KBM-7 (cell line): ENCODE measurements around the gene NOPCHAP1.
"Not testable (repeated sequence)": the region's sequence is repeated elsewhere in the genome, so short reads cannot be mapped to it uniquely, and the experiment has no call there.

ENCODE experiments used
- DNase-seq: peaks from one replicate; pipeline ENCODE4 v3.0.0-alpha.2; 2015
- in situ Hi-C: fragments of 300-500 bp; cut with MboI; formaldehyde crosslinking; loops from 2 replicates; pipeline ENCODE4 v1.14.3; 2020; ENCODE audit warnings: low sequenced_read_pairs, low pct_unique_long_range_greater_than_20kb, mixed read lengths

NOPCHAP1 gene

DNA sequence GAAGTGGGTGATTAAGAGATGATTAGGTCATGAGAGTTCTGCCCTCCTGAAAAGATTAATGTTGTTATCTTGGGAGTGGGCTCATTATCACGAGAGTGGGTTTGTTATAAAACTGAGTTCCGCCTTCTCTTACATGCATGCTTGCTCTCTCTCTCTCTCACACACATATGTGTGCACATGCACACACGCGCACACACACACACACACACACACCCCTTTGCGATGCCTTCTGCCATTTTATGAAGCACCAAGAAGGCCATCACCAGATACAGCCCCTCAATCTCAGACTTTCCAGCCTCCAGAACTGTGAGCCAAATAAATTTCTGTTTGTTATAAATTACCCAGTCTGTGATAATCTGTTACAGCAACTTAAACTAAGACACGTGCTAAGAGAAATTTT is 22.4 kb upstream of the NOPCHAP1 start:
- DNase-seq = no peak
- in situ Hi-C loops = no loop called here

DNA sequence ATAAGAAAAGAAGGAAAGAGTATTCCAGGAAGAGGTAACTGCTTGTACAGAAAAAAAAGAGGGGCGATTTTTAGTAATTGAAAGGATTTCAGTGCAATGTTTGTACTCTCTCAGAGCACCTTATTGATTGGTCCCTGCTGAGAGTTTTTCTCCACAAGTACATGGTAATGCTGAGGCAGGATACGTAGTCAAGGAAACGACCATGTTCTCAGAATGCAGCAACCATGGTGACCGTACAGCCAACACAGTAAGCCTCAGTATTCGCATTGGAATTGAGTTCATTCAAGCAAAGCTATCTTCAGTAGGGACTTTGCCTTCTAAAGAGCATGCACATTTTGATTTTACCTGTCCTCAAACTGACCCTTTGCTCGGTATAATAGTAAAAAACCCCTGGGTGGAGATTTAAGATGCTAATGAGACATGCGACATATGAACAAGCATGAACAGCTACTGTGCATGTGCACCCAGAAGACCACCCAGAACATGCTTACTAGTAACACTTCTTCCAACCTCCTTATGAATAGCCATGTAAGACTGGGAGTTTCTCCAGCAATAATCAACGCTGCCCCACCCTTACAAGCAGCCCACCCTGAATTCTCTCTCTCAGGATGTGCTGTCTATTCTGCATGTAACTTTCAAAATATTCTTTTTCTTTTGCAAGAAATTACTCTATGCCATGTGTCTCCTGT is 21.8 kb upstream of the NOPCHAP1 start:
- DNase-seq = no peak
- in situ Hi-C loops = no loop called here

DNA sequence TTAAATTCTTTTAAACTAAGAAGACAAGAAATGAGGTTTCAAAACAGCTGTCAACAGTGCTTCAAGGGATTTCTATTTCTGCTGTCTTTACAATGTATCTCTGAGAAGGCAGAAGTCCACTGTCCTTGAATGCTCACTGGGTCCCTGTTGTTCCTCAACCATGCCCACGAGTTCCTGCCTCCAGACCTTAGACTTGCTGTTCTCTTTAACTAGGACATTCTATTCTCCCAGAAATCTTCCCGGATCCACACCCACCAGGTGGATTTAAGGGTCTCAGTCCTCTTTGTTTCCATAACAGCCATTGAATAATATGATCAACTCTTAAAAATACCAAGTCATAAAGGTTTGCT is 21.3 kb upstream of the NOPCHAP1 start:
- DNase-seq = no peak
- in situ Hi-C loops = no loop called here

DNA sequence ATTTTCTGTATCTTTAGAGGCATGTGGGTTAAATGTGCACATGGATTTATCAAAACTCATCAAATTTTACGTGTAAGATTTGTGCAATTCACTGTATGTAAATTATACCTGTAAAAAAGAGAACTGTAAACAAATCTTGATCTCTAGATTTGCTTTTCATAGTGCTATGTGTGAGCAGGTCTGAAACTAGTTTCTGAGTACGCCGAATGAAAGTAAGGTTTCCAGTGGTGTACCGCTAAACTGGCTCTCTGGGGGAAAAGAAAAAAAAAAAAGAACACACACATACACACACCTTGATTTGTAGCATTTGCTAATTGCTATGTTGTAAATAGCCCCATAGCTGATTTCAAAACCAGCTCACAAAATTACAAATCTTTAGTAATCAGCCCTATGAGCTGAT is 19.4 kb upstream of the NOPCHAP1 start:
- in situ Hi-C loops = no loop called here

DNA sequence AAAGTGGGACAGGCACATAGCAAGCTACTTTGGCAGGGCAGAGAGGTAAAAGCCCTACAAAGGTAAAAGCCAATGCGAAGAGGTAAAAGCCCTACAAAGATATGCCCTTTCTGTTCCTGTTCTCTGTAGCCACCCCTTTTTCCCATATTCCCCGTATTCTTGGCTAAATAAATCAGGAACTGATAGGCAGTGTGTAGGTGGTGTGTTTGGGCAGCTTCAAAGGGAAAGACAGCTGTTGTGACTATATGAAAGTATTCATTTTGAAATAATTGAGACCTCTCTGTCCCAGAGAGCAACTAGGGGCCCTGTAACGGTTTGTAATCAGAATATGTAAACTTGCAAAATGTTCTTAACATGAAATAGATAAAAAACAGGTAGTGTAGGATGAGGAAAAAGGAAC is 16.8 kb upstream of the NOPCHAP1 start:
- no peak for DNase-seq
- in situ Hi-C loops = no loop called here

More for the DNA sequence above, 19.4 kb upstream of the NOPCHAP1 start:
- DNase-seq = no peak

DNA sequence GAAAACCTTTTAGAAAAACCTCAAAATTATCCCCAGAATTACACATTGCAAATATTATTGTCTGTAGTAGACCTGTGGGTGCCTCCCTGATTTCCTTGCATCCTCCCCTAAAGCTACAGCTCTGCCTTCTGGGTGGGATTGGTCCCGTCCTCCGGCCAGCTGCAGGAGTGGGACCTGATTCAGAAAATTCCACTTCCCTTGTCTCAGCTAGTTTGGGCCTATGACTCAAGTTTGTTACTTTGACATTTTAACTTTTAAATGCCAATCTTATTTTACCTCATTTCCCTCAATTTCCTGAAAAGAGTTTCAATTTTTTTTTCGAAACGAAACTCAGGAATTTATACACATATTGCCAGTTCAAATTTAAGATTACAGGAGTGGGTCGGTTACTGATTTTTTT is 14.8 kb upstream of the NOPCHAP1 start:
- in situ Hi-C loops = no loop called here
- DNase-seq = no peak

DNA sequence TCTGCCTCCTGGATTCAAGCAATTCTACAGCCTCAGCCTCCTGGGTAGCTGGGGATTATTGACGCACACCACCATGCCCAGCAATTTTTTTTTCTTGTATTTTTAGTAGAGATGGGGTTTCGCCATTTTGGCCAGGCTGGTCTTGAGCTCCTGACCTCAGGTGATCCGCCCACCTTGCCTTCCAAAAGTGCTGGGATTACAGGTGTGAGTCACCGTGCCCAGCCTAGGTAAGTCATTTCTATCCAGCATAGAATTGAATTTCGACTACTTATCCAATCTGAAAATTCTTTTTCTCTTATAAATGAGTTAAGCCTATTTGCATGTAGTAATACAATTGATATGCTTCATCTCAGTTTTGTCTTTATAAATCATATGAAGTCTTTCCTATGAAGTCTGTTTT is 12.9 kb upstream of the NOPCHAP1 start:
- in situ Hi-C loops = no loop called here
- DNase-seq = no peak

DNA sequence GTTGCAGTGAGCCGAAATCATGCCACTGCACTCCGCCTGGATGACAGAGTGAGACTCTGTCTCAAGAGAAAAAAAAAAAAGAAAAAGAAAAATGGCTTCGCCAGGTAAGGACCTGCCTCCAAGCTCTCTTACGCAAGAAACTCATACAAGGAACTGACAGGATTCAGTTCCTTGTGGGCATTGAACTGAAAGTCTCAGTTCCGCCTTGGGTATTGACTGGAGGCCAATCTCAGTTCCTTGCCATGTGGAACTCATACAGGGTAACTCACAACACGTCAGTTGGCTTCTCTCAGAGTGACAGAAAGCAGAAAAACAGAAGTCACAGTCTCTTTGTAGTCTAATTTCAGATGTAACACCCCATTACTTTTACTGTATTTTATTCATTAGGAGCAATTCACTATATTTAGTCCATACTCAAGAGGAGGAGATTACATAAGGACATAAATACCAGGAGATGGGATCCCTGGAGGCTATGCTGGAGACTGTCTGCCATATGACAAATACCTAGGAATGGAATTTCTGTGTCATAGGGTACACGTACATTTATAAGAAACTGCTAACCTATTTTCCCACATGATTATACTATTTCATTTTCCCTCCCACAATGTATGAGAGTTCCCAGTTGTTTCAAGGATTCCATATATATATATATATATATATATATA is 11.4 kb upstream of the NOPCHAP1 start:
- in situ Hi-C loops = no loop called here
- no peak for DNase-seq

DNA sequence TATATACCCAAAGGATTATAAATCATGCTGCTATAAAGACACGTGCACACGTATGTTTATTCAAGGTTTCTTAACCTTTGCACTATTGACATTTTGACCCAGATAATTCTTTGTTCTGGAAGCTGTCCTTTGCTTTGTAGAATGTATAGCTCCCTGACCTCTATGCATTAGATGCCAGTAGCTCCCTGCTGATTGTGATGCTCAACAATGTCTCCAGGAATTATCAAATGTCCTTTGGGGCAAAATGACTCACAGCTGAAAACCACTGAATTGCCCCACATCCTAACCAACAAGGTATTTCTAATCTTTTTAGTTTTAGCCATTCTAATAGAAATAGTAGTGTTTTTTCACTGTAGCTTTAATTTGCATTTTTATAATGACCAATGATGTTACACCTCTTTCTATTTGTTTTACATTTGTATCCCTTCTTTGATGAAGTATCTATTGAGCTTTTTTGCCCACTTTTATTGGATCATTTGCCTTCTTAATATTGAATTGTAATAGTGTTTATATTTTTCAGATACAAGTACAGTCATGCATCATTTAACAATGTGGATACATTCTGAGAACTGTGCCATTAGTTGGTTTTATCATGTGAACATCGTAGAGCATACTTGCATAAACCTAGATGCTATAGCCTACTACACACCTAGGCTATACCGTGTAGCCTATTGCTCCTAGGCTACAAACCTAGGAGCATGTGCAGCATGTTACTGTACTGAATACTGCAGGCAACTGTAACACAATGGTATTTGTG is 10.4 kb upstream of the NOPCHAP1 start:
- no peak for DNase-seq
- in situ Hi-C loops = no loop called here

DNA sequence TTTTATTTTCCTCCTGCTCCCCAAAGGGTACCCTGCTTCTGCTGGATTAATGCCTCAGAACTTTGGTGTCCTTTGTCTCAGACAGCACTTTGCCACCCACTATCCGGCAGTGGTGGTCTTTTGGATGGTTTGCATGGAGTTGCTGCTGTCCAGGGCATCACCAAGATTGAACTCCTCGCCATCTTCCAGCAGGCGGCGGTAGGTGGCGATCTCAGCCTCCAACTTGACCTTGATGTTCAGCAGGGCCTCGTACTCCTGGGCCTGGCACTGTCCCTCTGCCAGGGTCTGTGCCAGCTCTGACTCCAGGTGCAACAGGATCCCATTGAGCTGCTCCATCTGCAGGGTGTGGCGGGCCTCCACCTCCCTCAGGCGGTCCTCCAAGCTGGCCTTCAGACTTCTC is 9.4 kb upstream of the NOPCHAP1 start:
- in situ Hi-C loops = no loop called here
- DNase-seq = no peak

DNA sequence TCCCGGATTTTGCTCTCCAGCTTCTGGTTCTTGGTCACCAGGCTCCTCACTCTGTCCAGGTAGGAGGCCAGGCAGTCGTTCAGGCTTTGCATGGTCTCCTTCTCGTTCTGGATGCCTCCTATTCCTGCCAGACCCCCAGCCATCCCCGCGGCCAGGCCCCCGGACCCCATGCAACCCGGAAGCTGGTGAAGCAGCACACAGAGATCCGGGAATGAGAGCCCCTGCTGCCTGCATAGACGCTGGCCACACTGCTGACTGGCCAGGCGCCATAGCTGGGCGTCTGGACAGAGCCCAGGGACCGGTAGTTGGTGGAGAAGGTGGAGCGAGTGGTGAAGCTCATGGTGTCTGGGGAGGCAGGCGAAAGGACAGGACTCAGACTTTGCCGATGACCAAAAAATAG is 8.4 kb upstream of the NOPCHAP1 start:
- in situ Hi-C loops, DNase-seq: not testable (repeated sequence)

DNA sequence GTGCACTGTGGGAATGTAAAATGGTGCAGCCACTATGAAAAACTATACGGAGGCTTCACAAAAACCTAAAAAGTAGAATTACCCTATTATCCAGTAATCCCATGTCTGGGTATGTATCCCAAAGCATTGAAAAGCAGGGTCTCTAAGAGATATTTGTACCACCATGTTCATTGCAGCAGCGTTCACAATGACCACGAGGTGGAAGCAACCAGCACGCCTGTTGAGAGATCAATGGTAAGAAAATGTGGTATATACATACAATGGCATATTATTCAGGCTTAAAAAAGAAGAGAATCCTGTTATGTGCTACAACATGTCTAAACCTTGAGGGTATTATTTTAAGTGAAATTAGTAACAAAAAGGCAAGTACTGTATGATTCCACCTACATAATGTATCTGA is 910 bp upstream of the NOPCHAP1 start:
- no peak for DNase-seq
- in situ Hi-C loops = no loop called here

DNA sequence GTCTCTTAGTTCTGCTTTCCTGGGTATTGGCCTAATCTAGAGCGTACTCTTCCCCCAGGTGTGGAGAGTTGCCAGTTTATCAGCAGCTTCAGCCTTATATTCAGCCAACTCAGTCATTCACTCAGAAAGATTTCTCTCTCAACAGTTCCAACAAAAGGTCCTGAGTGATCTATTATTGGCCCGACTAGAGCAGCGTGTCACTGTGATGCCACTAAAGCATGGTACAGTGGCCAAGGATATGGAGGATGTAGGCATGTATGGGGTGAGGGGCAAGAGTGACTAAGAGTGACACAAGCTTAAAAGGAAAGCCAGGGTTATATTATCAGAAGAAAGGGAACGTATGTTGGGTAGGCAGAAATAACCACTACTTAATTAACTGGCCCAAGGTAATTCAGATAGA is 4.8 kb downstream of the NOPCHAP1 start:
- no peak for DNase-seq
- in situ Hi-C loops = no loop called here

DNA sequence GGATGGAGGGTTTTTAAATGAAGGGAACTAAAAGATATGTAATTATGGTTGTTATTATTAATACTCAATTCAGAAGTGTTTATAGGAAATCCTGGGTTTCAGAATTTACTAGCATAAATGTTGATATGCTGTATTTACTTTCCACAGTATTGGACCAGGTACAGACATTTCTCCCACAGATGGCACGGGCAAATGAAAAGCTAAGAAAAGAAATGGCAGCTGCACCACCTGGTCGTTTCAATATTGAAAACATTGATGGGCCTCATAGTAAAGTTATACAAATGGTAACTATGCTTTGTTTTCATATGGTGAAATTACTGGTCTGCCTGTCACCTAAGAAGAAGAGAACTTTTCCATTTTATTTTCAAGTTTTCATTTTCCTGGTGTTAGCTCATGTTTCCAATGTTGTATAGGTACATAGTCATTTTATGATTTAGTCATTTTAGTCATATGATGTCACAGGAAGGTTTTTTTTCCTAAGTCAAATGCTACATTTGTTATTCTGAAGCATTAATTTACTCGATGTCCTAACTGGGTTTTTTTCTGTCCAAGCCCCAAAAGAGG is 5.5 kb downstream of the NOPCHAP1 start:
- no peak for DNase-seq
- in situ Hi-C loops = no loop called here

DNA sequence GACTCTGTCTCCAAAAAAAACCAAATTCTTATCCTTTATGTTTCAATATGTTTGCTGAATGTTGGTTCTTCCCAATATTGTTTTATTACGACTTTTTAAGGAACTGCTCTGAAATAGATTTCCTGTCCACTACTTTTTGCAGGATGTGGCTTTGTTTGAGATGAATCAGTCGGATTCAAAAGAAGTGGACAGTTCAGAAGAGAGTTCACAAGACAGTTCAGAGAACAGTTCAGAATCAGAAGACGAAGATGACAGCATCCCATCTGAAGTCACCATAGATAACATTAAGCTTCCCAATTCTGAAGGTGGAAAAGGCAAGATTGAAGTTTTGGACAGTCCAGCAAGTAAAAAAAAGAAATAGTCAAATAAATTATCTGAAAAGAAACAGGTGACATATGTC is 8.2 kb downstream of the NOPCHAP1 start:
- in situ Hi-C loops = no loop called here

DNA sequence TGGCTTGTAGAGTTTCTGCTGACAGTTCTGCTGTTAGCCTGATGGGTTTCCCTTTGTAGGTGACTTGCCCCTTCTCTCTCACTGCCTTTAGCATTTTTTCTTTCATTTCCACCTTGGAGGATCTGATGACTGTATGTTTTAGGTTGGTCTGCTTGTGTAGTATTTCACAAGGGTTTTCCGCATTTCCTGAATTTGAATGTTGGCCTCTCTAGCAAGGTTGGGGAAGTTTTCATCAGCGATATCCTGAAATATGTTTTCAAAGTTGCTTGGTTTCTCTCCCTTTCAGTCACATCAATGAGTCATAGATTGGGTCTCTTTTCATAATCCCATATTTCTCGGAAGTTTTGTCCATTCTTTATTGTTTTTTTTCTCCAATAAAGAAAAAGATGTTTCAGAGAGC is 11.4 kb downstream of the NOPCHAP1 start:
- no peak for DNase-seq
- in situ Hi-C loops = no loop called here

More for the DNA sequence above, 8.2 kb downstream of the NOPCHAP1 start:
- no peak for DNase-seq

DNA sequence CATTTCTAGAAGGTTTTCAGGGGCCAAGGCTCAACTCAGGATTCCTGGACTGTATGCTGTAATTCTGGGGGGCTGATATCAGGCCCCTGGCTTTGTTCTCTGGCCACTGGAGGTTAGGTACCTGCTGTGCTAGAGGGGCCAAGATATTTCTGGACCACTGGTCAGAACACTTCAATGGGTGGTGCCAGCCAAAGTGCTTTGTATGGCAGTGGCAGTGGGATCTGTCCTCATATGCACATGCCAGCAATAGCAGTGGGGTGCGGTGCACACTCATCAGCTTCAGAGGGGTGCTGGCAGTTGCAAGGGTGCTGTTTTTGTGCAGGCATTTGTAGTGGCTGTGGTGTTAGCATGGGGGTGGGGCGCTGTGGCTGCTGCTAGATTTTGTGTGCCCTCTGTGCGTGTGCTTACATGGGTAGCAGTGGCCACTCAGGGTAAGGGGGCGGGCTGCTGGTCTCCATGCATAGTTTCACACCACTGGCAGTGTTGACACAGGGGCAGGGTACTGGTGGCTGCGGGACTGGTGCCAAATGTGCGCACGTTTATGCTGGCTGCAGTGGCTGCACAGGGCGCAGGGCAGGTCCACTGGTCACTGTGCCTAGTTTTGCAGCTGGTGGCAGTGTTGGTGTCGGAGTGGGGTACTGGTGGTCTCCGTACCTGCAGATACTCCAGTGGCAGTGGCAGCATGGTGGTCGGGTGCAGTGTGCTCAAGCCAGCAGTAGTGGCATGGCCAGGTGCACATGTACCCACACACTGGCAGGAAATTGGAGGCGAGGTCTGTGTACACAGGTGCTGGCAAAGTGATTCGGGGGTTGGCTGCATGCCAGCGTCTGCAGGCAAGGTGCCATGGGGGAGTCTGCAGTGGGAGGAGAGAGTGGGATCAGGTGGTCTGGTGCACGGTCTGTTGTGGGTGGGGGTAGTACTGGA is 12.6 kb downstream of the NOPCHAP1 start:
- in situ Hi-C loops = no loop called here
- no peak for DNase-seq

DNA sequence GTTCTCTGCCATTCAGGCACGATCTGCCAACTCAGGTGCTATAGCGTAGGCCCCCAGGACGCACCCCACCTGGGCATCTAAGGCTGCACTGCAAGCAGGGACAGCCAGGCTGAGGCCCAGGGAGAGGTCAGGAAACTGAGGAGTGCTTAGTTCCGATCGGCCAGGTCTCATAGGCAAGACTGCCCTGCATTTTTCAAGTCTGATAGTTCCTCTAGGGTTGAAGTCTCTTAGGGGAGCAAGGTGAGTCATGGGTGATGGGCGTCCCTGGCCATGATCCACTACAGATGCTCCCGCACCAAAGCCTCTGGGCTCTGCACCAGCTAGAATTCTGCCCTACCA is 13.2 kb downstream of the NOPCHAP1 start:
- DNase-seq = no peak
- in situ Hi-C loops = no loop called here

DNA sequence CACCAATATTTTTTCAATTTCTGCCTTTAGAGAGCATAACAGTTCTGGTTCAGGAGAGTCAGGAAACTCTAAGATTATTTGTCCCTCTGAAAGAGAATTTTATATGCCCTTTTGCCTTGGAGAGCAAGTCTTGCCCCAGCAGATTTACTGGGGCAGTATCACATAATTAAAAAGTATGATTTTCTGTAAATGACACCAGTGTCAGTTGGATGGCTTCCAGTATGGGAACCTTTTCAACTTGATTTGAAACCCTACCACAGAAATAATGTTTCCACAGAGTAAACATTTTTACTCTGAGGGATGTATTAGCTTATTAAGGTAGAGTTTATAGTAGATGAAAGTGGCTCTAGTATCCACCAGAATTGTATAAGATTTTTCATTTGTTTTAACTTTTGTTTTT is 15.4 kb downstream of the NOPCHAP1 start:
- in situ Hi-C loops = no loop called here
- no peak for DNase-seq
